ENCODE results near the gene HES4. TPM values are rescaled to one million over a fixed set of nuclear protein-coding genes. Genes with fewer than 3 reads are reported as not detected.

Gene HES4
- total and polyA plus RNA-seq, 2 of the 13 experiments (the other 11 are each of a cell fraction or from before 2014, with no cell fraction given): 8.8 to 10.6 TPM

- TF ChIP-seq HMGXB4 (CRISPR knock-in tag; IDR thresholded peaks at IDR 0.05; ENCODE audit: borderline replicate concordance in 1 of 2, low read depth in 1 of 2): no peak
- TF ChIP-seq ATM (IDR thresholded peaks at IDR 0.05; ENCODE audit: borderline replicate concordance): no peak
- no peak for TF ChIP-seq MTERF4 (CRISPR knock-in tag; IDR thresholded peaks at IDR 0.05)
- TF ChIP-seq ZNF24 (IDR thresholded peaks at IDR 0.05): no peak
- TF ChIP-seq ZC3H13 (CRISPR knock-in tag; IDR thresholded peaks at IDR 0.05): 0 out of 2 replicates have a peak, but pooled peaks have one; percentile 63
- 0 out of 2 replicates have a peak, but pooled peaks have one; percentile 46 for TF ChIP-seq CREB3 (CRISPR knock-in tag; IDR thresholded peaks at IDR 0.05)
- peak; percentile 25; the same call in 1 of the 2 replicates for TF ChIP-seq MXD3 (CRISPR knock-in tag; IDR thresholded peaks at IDR 0.05)
- 0 out of 2 replicates have a peak, but pooled peaks have one; percentile 47 for TF ChIP-seq BRD4 (CRISPR knock-in tag; IDR thresholded peaks at IDR 0.05)
- no peak for TF ChIP-seq TERF1 (CRISPR knock-in tag; IDR thresholded peaks at IDR 0.05)
- 0 out of 2 replicates have a peak, but pooled peaks have one; percentile 51 for TF ChIP-seq ZFP41 (CRISPR knock-in tag; IDR thresholded peaks at IDR 0.05; ENCODE audit: borderline replicate concordance)
- TF ChIP-seq ZNF556 (CRISPR knock-in tag; IDR thresholded peaks at IDR 0.05; ENCODE audit: borderline replicate concordance): 0 out of 2 replicates have a peak, but pooled peaks have one; percentile 50
- 0 out of 2 replicates have a peak, but pooled peaks have one; percentile 39 for TF ChIP-seq ZNF430 (CRISPR knock-in tag; IDR thresholded peaks at IDR 0.05)
- TF ChIP-seq CSRNP2 (CRISPR knock-in tag; conservative IDR thresholded peaks at IDR 0.05; ENCODE audit: low read depth): no peak
- no peak for TF ChIP-seq ZSCAN12 (CRISPR knock-in tag; IDR thresholded peaks at IDR 0.05)
- TF ChIP-seq CEBPG (CRISPR knock-in tag; IDR thresholded peaks at IDR 0.05): no peak
- TF ChIP-seq MIER3 (CRISPR knock-in tag; IDR thresholded peaks at IDR 0.05; ENCODE audit: borderline replicate concordance): 0 out of 2 replicates have a peak, but pooled peaks have one; percentile 16
- TF ChIP-seq HNF4A (CRISPR knock-in tag; IDR thresholded peaks at IDR 0.05): no peak
- no peak for TF ChIP-seq HMG20B (CRISPR knock-in tag; conservative IDR thresholded peaks at IDR 0.05)
- no peak for TF ChIP-seq MED1 (CRISPR knock-in tag; IDR thresholded peaks at IDR 0.05)
- TF ChIP-seq ARID2 (CRISPR knock-in tag; IDR thresholded peaks at IDR 0.05; ENCODE audit: borderline replicate concordance): no peak; the same call in 1 of the 2 replicates
- TF ChIP-seq CCDC6 (CRISPR knock-in tag; IDR thresholded peaks at IDR 0.05): peak; percentile 70; the same call in 1 of the 2 replicates
Observed at GRCh38 chr1:966704-967300, 33.1 kb downstream of the HES4 start (continued).

Measured in HepG2 (cell line).